ENCODE measurements around the gene NR1H4.
"Not testable (repeated sequence)": the region's sequence is repeated elsewhere in the genome, so short reads cannot be mapped to it uniquely, and the experiment has no call there.

The NR1H4 gene

DNA sequence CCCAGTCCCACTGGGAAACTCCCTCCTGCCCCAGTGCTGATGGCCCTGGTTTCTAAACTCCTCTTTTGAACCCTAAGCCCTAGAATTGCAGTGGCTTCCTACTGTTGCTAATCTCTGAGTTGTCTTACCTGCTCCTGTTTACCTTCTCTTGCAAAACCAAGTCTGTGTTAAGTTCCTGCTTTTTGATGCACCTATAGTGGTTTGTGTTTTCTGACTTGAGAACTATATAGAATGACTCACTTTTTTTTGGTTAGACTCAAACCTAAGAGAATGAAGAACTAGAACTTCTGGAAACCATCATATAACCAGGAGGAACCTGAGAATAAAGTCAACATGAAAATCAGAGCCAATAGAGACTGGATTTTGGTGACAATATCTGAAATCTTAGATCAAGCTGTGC lies 94.3 kb downstream of the NR1H4 start:
- DNase-seq (ENCODE audit: low read depth in 2 of 2) = no peak

DNA sequence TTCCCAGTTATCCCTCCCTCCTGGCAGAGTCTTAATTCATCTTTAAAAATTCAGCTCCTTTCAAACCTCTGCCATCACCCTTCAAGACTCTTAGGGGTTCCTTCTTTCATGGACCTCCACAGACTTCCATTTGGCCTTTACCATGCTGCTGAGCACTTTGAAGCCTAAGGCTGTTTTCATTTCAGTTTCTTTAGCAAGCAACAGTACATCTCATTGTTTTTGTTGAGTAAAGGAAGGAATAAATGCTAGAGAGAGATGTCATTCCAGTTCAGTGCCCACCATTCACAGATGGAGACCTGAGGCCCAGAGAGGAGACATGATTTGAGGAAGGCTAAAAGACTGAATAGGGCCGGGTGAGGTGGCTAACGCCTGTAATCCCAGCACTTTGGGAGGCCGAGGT lies 98.5 kb downstream of the NR1H4 start:
- no peak for DNase-seq (ENCODE audit: low read depth in 2 of 2)

DNA sequence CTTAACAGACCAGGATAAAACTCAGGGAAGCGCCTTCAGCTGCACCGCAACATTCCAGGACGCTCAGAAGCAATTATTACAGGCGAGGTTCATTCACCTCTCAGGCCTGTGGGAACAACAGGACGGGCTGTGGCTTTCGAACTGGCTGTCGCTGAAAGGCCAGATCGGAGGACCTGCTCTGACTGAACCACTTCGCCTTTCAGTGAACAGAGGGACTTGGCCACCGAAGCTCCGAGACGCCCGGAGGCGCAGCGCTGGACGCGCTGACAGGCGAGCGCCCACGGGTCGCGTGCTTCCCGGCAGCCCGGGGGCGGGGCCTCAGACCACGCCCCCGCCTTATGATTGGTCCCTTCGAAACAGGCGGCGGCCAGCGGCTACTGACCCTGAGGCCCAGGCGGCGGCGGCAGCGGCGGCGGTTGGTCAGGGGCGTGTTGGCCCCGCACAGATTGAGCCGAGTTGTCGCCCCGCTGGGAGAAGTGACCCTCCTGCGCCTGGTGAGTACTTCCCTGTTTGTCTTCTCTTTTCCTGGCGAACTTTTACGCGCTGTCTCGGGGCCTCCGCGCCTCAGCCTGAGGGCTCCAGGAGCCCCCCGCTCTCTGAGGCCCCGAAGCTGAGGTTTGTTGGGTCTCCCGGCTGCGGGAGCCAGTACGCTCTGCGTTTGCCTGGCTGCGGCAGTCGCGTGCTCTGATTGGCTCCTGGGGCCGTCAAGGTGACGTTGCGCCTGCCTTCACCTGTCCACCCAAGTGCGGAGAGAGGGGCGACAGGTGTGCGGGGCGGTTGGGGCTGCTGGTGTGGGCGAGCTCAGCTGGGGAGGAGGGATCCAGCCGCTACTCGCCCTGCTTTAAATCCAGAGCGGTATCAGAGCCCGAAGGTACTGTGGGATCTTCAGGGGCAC lies 99.9 kb downstream of the NR1H4 start, which contains the start of gene GAS2L3:
Gene GAS2L3 (plus strand): TSS at position 393 of the 895 bp plus-strand sequence. CDS start 21,221 bp downstream, outside the sequence.
- DNase-seq (ENCODE audit: low read depth in 2 of 2) = peak in 1 of 2 donors; percentile 38

DNA sequence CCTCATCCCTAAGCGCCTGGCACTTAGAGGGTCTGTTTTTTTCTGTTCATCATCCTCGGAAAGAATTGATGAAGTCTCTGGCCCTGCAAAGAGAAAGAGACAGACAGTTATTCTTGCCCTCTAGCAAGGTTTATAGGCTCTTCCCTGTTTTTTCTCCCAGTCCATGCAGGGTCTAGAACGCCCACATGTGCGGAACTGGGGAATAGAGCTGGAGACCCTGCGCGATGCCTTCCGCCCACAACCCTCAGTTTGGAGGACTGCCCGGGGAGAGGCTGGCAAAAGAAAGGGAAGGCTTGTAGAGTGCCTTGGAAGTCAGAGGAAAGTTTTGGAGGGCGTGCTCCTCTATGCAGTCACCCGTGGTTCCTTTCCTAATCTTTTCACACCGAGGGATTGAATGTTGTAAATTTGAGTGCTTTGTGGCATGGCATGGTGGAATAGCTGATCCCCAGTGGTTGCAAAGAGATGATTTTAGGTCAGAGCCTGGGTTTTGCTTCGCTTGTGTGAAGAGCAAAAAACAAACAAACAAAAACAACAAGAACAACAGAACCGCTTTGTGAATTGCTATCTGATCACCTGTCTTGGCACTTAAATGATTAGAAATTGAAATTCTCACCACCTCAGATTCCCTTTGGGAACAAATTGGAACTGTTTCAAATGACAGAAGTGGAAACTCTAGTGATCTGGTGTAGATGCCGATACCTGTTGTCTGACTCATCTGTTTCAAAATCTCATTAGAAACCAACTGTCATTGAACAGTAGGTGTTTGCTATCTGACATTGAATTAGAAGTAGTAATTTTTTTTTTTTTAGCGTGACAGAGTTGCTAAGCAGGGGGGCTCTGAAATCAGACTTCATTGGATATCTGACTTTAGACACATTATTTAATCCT lies 100.8 kb downstream of the NR1H4 start:
- DNase-seq (ENCODE audit: low read depth in 2 of 2) = no peak

DNA sequence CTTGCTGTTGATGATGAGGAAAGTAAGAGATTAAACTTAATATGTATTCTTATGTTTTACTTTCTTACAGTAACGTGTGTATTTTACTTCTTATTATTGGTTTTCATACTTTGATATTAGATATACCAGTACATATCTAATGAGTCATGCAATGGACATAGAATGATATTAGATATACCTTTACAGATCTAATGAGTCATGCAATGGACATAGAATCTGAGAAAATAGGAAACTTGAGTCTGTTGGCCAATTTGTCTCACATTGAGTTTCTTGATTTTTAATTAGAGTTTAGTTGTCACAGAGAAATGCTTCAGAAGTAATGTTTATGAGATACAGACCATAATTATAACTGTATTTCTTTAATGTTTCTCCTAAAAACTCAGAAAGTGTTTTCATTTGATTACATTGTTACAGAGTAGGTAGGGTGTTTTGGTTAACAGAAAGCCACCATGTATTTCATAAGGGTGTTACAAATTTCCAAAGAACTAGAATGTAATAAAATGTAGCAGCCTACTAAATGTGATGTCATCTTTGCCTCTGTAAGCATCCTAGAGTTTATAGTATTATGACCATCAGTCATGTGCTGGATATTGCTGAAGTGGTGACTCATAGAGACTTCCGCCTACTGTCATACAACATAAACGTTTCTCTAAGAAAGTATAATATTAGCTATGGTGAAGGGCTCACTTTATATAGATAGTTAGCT lies 102.8 kb downstream of the NR1H4 start:
- no peak for DNase-seq (ENCODE audit: low read depth in 2 of 2)

DNA sequence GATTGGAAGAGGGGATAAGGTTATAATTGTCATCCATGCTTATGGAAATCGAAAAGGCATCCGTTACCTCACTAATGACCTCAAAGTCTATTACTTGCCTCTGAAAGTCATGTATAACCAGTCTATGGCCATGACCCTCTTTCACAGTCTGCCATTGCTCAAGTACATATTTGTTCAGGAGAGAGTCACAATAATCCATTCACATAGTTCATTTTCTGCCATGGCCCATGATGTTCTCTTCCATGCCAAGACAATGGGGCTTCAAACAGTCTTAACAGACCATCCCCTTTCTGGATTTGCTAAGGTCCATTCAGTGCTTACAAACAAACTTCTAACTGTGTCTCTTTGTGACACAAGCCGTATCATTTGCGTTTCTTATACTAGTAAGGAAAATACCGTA lies 105.3 kb downstream of the NR1H4 start:
- DNase-seq (ENCODE audit: low read depth in 2 of 2) = no peak

DNA sequence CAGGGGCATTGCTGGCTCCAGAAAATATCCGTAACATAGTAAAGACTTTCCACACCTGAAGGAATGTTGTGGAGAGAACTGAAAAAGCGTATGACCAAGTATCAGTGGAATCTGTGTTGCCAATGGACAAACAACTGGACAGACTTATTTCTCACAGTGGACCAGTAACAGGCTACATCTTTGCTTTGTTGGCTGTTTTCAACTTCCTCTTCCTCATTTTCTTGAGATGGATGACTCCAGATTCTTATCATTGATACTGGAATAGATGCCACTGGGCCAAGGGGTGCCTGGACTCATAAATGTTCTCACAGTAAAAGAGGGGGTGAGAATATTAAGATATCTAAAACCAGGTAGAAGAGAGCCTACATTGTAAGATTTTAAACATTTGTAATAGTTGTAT lies 106.2 kb downstream of the NR1H4 start:
- no peak for DNase-seq (ENCODE audit: low read depth in 2 of 2)

DNA sequence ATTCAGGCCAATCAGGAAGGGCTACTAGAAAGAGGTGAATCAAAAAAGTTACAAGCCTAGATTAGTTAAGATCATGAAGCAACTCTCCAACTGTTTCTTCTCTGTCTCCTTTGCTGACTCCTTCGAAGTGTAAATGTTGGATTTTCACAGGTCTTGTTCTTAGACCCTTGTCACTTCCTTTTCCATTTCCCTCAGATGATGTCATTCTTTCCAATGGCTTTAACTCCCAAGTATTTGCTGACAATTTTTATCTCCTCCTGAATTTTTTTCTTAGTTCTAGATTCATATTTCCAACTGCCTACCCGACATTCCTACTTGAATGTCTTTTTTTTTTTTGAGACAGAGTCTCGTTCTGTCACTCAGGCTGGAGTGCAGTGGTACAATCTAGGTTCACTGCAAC lies 110.6 kb downstream of the NR1H4 start:
- DNase-seq (ENCODE audit: low read depth in 2 of 2) = no peak

DNA sequence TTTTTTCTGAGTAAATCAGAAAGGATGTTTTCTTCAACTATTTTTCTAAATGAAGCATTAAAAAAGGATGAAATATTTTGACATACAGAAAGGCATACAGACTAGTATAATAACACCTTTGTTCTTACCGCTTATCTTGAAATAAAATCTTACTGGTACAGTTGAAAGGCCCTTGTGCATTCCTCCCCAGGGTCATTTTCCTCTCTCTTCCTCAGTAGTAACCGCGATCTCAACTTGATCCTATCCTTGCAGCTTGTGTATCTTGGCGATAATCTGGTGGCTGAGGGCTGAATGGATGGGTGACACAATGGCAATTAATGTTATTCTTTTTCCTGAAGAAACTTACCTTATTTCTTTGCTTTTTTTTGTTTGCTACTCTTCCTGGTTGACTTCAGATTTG lies 118.3 kb downstream of the NR1H4 start:
- no peak for DNase-seq (ENCODE audit: low read depth in 2 of 2)

DNA sequence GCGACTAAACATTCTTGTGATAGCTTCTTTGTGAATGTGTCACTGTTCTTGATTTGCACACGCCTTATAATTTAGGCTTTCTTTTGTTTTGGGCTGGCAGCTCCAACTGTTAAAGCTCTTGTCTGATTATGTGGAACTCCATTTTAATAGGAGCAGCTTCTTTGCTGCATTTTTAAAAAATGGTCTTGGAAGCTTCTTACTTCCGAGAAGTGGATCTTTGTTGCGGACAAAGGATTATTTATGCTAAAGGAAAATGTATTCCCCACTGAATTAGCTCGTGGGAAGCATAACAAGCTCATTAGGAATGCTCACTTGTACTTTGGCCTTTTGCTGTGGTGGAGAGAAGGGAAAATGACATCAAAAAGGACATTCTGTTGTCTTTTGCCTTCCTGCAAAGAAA lies 119.8 kb downstream of the NR1H4 start:
- no peak for DNase-seq (ENCODE audit: low read depth in 2 of 2)

DNA sequence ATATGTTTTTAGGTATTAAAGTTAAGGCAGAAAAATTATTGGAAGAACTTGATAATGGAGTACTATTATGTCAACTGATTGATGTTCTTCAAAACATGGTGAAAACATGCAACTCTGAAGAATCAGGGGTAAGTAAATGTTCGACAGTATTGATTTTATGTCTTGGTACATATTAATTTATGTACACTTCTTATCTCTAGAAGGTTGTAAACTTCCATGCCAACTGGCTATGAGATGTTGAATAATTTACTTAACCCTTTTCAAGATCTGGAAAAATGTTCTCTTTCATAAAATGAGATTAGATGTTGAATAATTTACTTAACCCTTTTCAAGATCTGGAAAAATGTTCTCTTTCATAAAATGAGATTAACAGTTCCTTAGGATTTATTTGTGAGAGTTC lies 128.0 kb downstream of the NR1H4 start:
- DNase-seq (ENCODE audit: low read depth in 2 of 2) = no peak

DNA sequence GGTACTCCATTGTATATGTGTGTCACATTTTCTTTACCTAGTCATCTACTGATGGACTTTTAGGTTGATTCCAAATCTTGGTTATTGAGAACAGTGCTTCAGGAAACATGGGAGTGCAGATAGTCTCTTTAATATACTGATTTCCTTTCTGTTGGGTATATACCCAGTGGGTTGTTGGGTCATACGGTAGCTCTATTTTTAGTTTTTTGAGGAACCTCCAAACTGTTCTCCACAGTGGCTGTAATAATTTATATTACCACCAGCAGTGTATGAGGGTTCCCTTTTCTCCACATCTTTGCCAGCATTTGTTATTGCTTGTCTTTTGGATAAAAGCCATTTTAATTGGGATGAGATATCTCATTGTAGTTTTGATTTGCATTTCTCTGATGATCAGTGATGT lies 129.3 kb downstream of the NR1H4 start:
- DNase-seq (ENCODE audit: low read depth in 2 of 2) = not testable (repeated sequence)

DNA sequence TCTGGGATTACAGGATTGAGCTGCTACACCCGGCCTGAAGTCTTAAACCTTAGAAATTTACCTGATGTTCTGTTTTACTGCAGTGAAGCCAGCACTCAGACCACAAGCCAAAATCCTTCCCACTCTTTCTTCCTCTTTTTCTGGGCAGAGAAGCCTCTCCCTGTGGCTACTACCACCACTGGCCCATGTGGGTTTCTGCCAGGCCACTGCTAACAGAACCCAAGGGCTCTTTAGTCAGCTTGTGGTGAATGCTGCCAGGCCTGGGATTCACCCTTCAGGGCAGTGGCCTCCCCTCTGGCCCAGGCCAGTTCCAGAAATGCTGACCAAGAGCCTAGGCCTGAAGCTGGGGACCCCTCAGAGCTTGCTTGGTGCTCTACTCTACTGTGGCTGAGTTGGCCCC lies 135.1 kb downstream of the NR1H4 start:
- no peak for DNase-seq (ENCODE audit: low read depth in 2 of 2)

DNA sequence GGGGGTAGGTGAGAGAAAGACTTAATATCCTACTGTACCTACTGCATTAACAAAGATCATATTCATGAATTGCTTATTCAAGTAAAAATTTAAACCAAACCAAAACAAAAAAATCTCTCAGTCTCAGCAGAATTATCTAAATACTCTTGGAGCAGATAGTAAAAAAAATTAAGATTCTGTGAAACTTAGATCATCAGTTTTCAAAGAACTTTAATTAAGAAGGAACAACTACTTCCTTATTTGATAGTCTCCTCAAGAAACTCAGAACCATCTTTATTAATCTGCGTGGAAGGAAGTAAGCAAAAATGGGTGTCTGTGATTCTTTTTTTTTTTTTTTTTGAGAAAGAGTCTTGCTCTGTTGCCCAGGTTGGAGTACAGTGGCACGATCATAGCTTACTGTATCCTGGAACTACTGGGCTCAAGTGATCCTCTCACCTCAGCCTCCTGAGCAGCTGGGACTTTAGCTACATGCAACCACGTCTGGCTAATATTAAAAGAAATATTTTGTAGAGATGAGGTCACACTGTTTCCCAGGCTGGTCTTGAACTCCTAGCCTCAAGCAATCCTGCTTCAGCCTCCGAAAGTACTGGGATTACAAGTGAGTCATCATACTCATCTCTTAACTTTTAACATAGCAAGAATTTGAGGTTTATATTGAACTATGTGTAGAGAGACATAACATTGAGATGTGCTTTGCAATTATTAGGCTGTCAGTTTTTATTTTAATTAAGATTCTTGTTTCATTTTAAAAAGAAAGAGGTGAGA lies 137.2 kb downstream of the NR1H4 start:
- no peak for DNase-seq (ENCODE audit: low read depth in 2 of 2)

DNA sequence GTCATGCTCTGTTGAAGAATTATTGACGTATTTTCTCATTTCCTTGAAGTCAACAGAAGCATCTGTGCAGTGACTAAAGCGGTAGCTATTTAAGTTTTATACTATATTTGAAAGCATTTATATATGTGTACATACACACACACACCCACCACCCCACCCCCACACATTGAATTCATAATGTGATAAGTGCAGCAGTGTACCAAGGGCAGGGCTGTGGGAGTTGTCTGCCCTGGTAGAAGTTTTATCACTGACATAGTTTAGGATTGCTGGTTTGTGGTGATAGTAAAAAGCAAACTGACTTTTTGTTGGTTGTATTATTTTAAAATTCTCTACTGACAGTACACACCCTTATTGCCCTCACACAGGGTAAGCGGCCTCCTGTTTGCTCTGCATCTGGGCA lies 138.9 kb downstream of the NR1H4 start:
- no peak for DNase-seq (ENCODE audit: low read depth in 2 of 2)

Data from activated CD4-positive, alpha-beta T cell treated with anti-CD3 and anti-CD28 coated beads for 24 hours (primary cell).